Lower leg skin (tissue), 4 donors: Measurements from ENCODE around the gene SP6. TPM values are rescaled to one million over a fixed set of nuclear protein-coding genes. Genes with fewer than 3 reads are reported as not detected.

Experiments
- DNase-seq, 2 donors: peaks; one replicate each; pipeline ENCODE4 v3.0.0-alpha.2; 2019; ENCODE audit warnings: low spot score in 2 of 2
- H3K4me3 ChIP-seq: fragments of 200-600 bp; sonication (generic); 2 replicates; pipeline ENCODE4 v1.5.1; 2017; ENCODE audit warnings: mild to moderate bottlenecking, low read depth; ENCODE audit not compliant: poor library complexity, severe bottlenecking
- CTCF ChIP-seq, 3 donors: fragments of 450-650 bp; IDR thresholded peaks; one replicate each; pipeline ENCODE4 v1.5.1; 2016; ENCODE audit warnings: antibody characterized with exemption in 3 of 3, mild to moderate bottlenecking in 3 of 3, moderate library complexity in 2 of 3
- POLR2A ChIP-seq, 2 donors: fragments of 450-650 bp; IDR thresholded peaks; one replicate each; pipeline ENCODE4 v1.6.1; 2016 to 2017; ENCODE audit warnings: antibody characterized with exemption in 2 of 2, mild to moderate bottlenecking in 1 of 2, moderate library complexity in 1 of 2
- WGBS, 2 donors: methylation state at CpG; one replicate each; pipeline ENCODE4 v1.1.5; 2018; 5-methylcytosine and 5-hydroxymethylcytosine counted together
- intact Hi-C: fragments of 100-400 bp; cut with DNase I; formaldehyde crosslinking; loops from one replicate; pipeline ENCODE4 v1.15.0; 2023; ENCODE audit warnings: low total_unique reads
- total RNA-seq, 4 donors: library from RNA; depleted of rRNA; stranded (reverse); fragments of >200 nt; gene quantifications; one replicate each; pipeline ENCODE4 v1.1.0, GENCODE V29; 2016

The SP6 gene
- total RNA-seq, 4 donors from 2014 or later, result 21.9 to 29.9 (median 24.7) TPM

GRCh38 chr17:47888293-47888692 lies 37.3 kb upstream of the SP6 start:
- no peak for DNase-seq
- TF ChIP-seq CTCF (IDR thresholded peaks at IDR 0.05) (no peak), POLR2A (IDR thresholded peaks at IDR 0.05) (no peak)
- WGBS, 2 donors, result 65 to 81% methylated on average over 6 of the region's 6 CpGs
- no peak overlapping the region for H3K4me3 ChIP-seq
- intact Hi-C loops, result loop anchor here (2.0 kb wide), 1 partner anchor 47 kb away; the partner anchor contains the start of gene SCRN2

- intact Hi-C loops, result no loop called here
- TF ChIP-seq CTCF (IDR thresholded peaks at IDR 0.05), result no peak
- TF ChIP-seq POLR2A (IDR thresholded peaks at IDR 0.05), result no peak
- DNase-seq, result no peak
- WGBS, 2 donors, result 35 to 41% methylated on average over 11 of the region's 11 CpGs
- no peak overlapping the region for H3K4me3 ChIP-seq
Observed at GRCh38 chr17:47884905-47885730, 34.2 kb upstream of the SP6 start.

- intact Hi-C loops, result no loop called here
- no peak overlapping the region for H3K4me3 ChIP-seq
- 20 to 39% methylated on average over 5 of the region's 5 CpGs for WGBS, 2 donors
- no peak for DNase-seq
- TF ChIP-seq CTCF (IDR thresholded peaks at IDR 0.05), result no peak
- no peak for TF ChIP-seq POLR2A (IDR thresholded peaks at IDR 0.05)
Observed at GRCh38 chr17:47884427-47884740, 33.4 kb upstream of the SP6 start.

GRCh38 chr17:47883589-47884426 lies 32.8 kb upstream of the SP6 start:
- WGBS, 2 donors, result 32 to 59% methylated on average over 9 of the region's 9 CpGs
- DNase-seq, result no peak
- no peak overlapping the region for H3K4me3 ChIP-seq
- intact Hi-C loops, result no loop called here
- TF ChIP-seq CTCF (IDR thresholded peaks at IDR 0.05) (no peak), POLR2A (IDR thresholded peaks at IDR 0.05) (no peak)

GRCh38 chr17:47882695-47883588 lies 32.0 kb upstream of the SP6 start:
- DNase-seq, result no peak
- H3K4me3 ChIP-seq, result no peak overlapping the region
- WGBS, 2 donors, result 63 to 78% methylated on average over 9 of the region's 9 CpGs
- intact Hi-C loops, result no loop called here
- no peak for TF ChIP-seq CTCF (IDR thresholded peaks at IDR 0.05)
- TF ChIP-seq POLR2A (IDR thresholded peaks at IDR 0.05), result no peak
